Spleen (tissue), 7 donors: ENCODE measurements around the gene SCN7A.
"Not testable (repeated sequence)": the region's sequence is repeated elsewhere in the genome, so short reads cannot be mapped to it uniquely, and the experiment has no call there.

Experiments used
- CTCF ChIP-seq, 11 experiments: fragments of 200-600 bp in 7 of 11; fragments of 450-650 bp in 4 of 11; sonication (generic) in 4 of 11; IDR thresholded peaks in 8 of 11; conservative IDR thresholded peaks in 3 of 11; 1 replicate in 7 of 11; 2 replicates in 4 of 11; pipeline versions ENCODE4 v1.4.0 to v1.8.0; 2016 to 2021; ENCODE audit warnings: antibody characterized with exemption in 11 of 11, inconsistent platforms in 4 of 11, mild to moderate bottlenecking in 1 of 11
- POLR2A ChIP-seq, 3 donors: fragments of 450-650 bp; IDR thresholded peaks; one replicate each; pipeline ENCODE4 v1.5.1; 2017; ENCODE audit warnings: antibody characterized with exemption in 3 of 3, mild to moderate bottlenecking in 1 of 3
- donor health status: DM: no; HTN: no; CAD: no; lungs with moderate emphysema.
- donor health status: DM: no; HTN: no; CAD: no.
- donor health status: DM: no; HTN: no; CAD: no.

GRCh38 chr2:166357950-166358321, 136.1 kb downstream of the SCN7A start:
- not testable (repeated sequence) for TF ChIP-seq CTCF (IDR thresholded peaks at IDR 0.05 in 8 of 11, conservative IDR thresholded peaks at IDR 0.05 in 3 of 11); POLR2A (IDR thresholded peaks at IDR 0.05)
